Sigmoid colon (tissue), 7 donors: Measurements from ENCODE around the gene MAPKAP1. TPM values are rescaled to one million over a fixed set of nuclear protein-coding genes. Genes with fewer than 3 reads are reported as not detected.

Experiments
- DNase-seq: peaks from one replicate; pipeline ENCODE4 v3.0.0-alpha.2; 2019
- H3K27ac ChIP-seq, 4 donors: fragments of 200-600 bp; sonication (generic); one replicate each; pipeline ENCODE4 v1.5.1; 2016 to 2019; ENCODE audit warnings: mild to moderate bottlenecking in 1 of 4
- H3K27me3 ChIP-seq, 3 donors: fragments of 200-600 bp; sonication (generic); one replicate each; pipeline ENCODE4 v1.5.1; 2019; ENCODE audit warnings: mild to moderate bottlenecking in 1 of 3
- H3K36me3 ChIP-seq, 4 donors: fragments of 200-600 bp; sonication (generic); one replicate each; pipeline ENCODE4 v1.5.1; 2016 to 2019
- H3K4me1 ChIP-seq, 4 donors: fragments of 200-600 bp; sonication (generic); one replicate each; pipeline ENCODE4 v1.5.1; 2017 to 2019
- H3K4me3 ChIP-seq, 4 donors: fragments of 200-600 bp; sonication (generic); one replicate each; pipeline ENCODE4 v1.5.1; 2017 to 2019; ENCODE audit warnings: mild to moderate bottlenecking in 2 of 4, moderate library complexity in 1 of 4
- H3K9me3 ChIP-seq, 4 donors: fragments of 200-600 bp in 3 of 4; sonication (generic) in 3 of 4; one replicate each; pipeline versions ENCODE4 v1.5.1 to v1.6.1; 2013 to 2019
- EP300 ChIP-seq, 4 donors: sonication (generic); formaldehyde crosslinking; IDR thresholded peaks; one replicate each; pipeline ENCODE4 v1.6.1; 2017; ENCODE audit warnings: antibody characterized with exemption in 4 of 4
- POLR2A ChIP-seq, 2 donors: fragments of 450-650 bp; IDR thresholded peaks; one replicate each; pipeline ENCODE4 v1.6.1; 2016; ENCODE audit warnings: antibody characterized with exemption in 2 of 2, mild to moderate bottlenecking in 2 of 2, moderate library complexity in 2 of 2
- POLR2AphosphoS5 ChIP-seq, 4 donors: sonication (generic); formaldehyde crosslinking; IDR thresholded peaks; one replicate each; pipeline ENCODE4 v1.6.1; 2017; ENCODE audit warnings: antibody characterized with exemption in 4 of 4
- WGBS, 2 donors: extraction: QIAGEN DNeasy Blood & Tissue Kit; methylation state at CpG; one replicate each; pipeline ENCODE4 v1.1.7; 2013; 5-methylcytosine and 5-hydroxymethylcytosine counted together
- intact Hi-C: fragments of 100-400 bp; cut with DNase I; formaldehyde crosslinking; loops from one replicate; pipeline ENCODE4 v1.15.1; 2023
- polyA plus RNA-seq, 3 donors: library from polyadenylated mRNA; stranded (reverse); fragments of 200-250 nt; gene quantifications; one replicate each; pipeline ENCODE4 v1.2.3, GENCODE V29; 2013
- total RNA-seq, 4 donors: library from RNA; depleted of rRNA; stranded (reverse); fragments of >200 nt; gene quantifications; one replicate each; pipeline ENCODE4 v1.1.0, GENCODE V29; 2016
- TF ChIP-seq, protein P1 (sequence below), 4 experiments: fragments of 450-650 bp in 3 of 4; fragments of 200-600 bp in 1 of 4; IDR thresholded peaks; one replicate each; pipeline ENCODE4 v1.5.1; 2016 to 2019; ENCODE audit warnings: antibody characterized with exemption in 4 of 4, mild to moderate bottlenecking in 3 of 4, moderate library complexity in 2 of 4
- donor health status: healthy with polysubstance abuse.
- donor health status: Bipolar disorder and iron deficiency.
- donor health status: healthy.

MAPKAP1 gene
- total and polyA plus RNA-seq, 7 donors, result 37.2 to 155 (median 84.3) TPM

GRCh38 chr9:125652233-125652594 is 54.8 kb downstream of the MAPKAP1 start:
- WGBS, 2 donors, result 80 to 90% methylated on average over 2 of the region's 2 CpGs
- no peak overlapping the region for H3K4me3 ChIP-seq
- peaks cover 0 to 28% (median 17%) of the 10 kb centered on the region in 4 donors for H3K4me1 ChIP-seq
- TF ChIP-seq POLR2AphosphoS5 (IDR thresholded peaks at IDR 0.05) (no peak), POLR2A (IDR thresholded peaks at IDR 0.05) (no peak), EP300 (IDR thresholded peaks at IDR 0.05) (no peak)
- TF ChIP-seq, protein P1, sequence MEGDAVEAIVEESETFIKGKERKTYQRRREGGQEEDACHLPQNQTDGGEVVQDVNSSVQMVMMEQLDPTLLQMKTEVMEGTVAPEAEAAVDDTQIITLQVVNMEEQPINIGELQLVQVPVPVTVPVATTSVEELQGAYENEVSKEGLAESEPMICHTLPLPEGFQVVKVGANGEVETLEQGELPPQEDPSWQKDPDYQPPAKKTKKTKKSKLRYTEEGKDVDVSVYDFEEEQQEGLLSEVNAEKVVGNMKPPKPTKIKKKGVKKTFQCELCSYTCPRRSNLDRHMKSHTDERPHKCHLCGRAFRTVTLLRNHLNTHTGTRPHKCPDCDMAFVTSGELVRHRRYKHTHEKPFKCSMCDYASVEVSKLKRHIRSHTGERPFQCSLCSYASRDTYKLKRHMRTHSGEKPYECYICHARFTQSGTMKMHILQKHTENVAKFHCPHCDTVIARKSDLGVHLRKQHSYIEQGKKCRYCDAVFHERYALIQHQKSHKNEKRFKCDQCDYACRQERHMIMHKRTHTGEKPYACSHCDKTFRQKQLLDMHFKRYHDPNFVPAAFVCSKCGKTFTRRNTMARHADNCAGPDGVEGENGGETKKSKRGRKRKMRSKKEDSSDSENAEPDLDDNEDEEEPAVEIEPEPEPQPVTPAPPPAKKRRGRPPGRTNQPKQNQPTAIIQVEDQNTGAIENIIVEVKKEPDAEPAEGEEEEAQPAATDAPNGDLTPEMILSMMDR (IDR thresholded peaks at IDR 0.05), result no peak
- intact Hi-C loops, result loop anchor here (10.0 kb wide), 1 partner anchor 573 kb away; no protein-coding TSS in a partner anchor
- no peaks in the 10 kb centered on the region for H3K36me3 ChIP-seq
- DNase-seq, result no peak
- no peaks in the 10 kb centered on the region for H3K27me3 ChIP-seq
- peak overlapping the region in 1 of 4 donors; percentile 28 for H3K27ac ChIP-seq
- H3K9me3 ChIP-seq, result no peaks in the 10 kb centered on the region

- no peaks in the 10 kb centered on the region for H3K9me3 ChIP-seq
- intact Hi-C loops, result loop anchor here (10.0 kb wide), 1 partner anchor 573 kb away; no protein-coding TSS in a partner anchor
- 84 to 93% methylated on average over 7 of the region's 7 CpGs for WGBS, 2 donors
- no peaks in the 10 kb centered on the region for H3K27me3 ChIP-seq
- H3K27ac ChIP-seq, result peak overlapping the region in 1 of 4 donors; percentile 28
- no peak overlapping the region for H3K4me3 ChIP-seq
- DNase-seq, result no peak
- H3K36me3 ChIP-seq, result no peaks in the 10 kb centered on the region
- TF ChIP-seq POLR2A (IDR thresholded peaks at IDR 0.05) (no peak), EP300 (IDR thresholded peaks at IDR 0.05) (no peak), POLR2AphosphoS5 (IDR thresholded peaks at IDR 0.05) (no peak)
- TF ChIP-seq, protein P1 (IDR thresholded peaks at IDR 0.05), result no peak
- H3K4me1 ChIP-seq, result peaks cover 0 to 33% (median 22%) of the 10 kb centered on the region in 4 donors
Observed at GRCh38 chr9:125651576-125652232, 55.3 kb downstream of the MAPKAP1 start.

DNA sequence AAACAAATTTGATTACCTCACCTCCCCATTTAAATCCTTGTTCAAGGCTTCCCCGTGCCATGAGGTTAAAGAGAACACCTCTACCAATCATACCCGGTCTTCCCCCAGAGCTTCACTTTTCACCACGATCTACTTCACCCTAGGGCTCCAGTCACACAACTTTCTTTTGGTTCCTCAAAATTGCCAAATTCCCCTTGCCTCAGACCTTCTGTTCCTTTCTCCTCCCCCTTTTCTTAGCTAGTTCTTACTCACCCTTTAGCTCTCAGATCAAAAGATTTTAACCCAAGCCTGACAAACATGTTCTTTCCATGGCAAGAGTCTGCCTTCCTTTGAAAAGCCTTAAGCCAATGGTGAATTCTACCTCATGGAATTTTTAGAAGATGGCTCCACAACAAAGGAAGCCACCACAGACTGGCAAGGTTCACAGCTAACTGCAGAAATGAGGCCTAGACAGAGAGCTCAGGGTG is 56.7 kb downstream of the MAPKAP1 start:
- DNase-seq, result no peak
- no peaks in the 10 kb centered on the region for H3K27me3 ChIP-seq
- no peak overlapping the region for H3K4me3 ChIP-seq
- H3K36me3 ChIP-seq, result no peaks in the 10 kb centered on the region
- H3K9me3 ChIP-seq, result no peaks in the 10 kb centered on the region
- intact Hi-C loops, result loop anchor here (10.0 kb wide), 1 partner anchor 574 kb away; no protein-coding TSS in a partner anchor
- no peak for TF ChIP-seq EP300 (IDR thresholded peaks at IDR 0.05)
- TF ChIP-seq POLR2AphosphoS5 (IDR thresholded peaks at IDR 0.05), result no peak
- H3K4me1 ChIP-seq, result peaks cover 0 to 32% (median 22%) of the 10 kb centered on the region in 4 donors
- WGBS, 2 donors, result 40 to 72% methylated on average over 3 of the region's 3 CpGs
- H3K27ac ChIP-seq, result peak overlapping the region in 1 of 4 donors; percentile 38

GRCh38 chr9:125649826-125650225 is 57.2 kb downstream of the MAPKAP1 start:
- no peaks in the 10 kb centered on the region for H3K27me3 ChIP-seq
- H3K36me3 ChIP-seq, result no peaks in the 10 kb centered on the region
- 91 to 96% methylated on average over 4 of the region's 4 CpGs for WGBS, 2 donors
- no peaks in the 10 kb centered on the region for H3K9me3 ChIP-seq
- TF ChIP-seq, protein P1 (IDR thresholded peaks at IDR 0.05), result no peak
- TF ChIP-seq EP300 (IDR thresholded peaks at IDR 0.05) (no peak), POLR2A (IDR thresholded peaks at IDR 0.05) (no peak), POLR2AphosphoS5 (IDR thresholded peaks at IDR 0.05) (no peak)
- no peak for DNase-seq
- peak overlapping the region in 2 of 4 donors; percentile 14 to 38 for H3K27ac ChIP-seq
- no peak overlapping the region for H3K4me3 ChIP-seq
- peaks cover 0 to 32% (median 22%) of the 10 kb centered on the region in 4 donors for H3K4me1 ChIP-seq
- intact Hi-C loops, result loop anchor here (10.0 kb wide), 1 partner anchor 575 kb away; no protein-coding TSS in a partner anchor

DNA sequence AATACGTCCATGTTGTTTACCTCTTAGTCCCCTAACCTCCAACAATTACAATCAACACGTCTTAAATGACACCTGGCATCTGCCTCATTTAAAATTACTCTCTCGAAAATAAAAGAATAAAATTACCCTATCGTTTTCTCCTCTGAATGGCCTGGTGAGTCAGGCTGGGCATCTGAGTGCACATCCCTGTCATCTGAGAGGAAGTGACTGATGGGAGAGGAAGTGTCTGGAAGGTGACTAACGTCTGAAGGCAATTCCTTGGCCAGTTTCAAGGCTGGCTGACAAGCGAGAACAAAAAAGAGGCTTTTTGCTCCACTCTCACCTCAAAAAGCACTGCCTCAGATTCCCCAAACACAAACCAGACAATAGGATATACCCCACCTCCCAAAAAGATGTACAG is 57.7 kb downstream of the MAPKAP1 start:
- 64 to 79% methylated on average over 6 of the region's 6 CpGs for whole genome bisulfite sequencing, 2 donors
- Histone ChIP-seq H3K36me3 (no peaks in the 10 kb centered on the region), H3K27me3 (no peaks in the 10 kb centered on the region), H3K4me3 (no peak overlapping the region), H3K9me3 (no peaks in the 10 kb centered on the region), H3K4me1 (peaks cover 0 to 32% (median 22%) of the 10 kb centered on the region in 4 donors), H3K27ac (peak overlapping the region in 1 of 4 donors; percentile 14)
- no peak for DNase-seq
- intact Hi-C loops, result no loop called here
- TF ChIP-seq, protein P1 (IDR thresholded peaks at IDR 0.05), result no peak
